Lung microvascular endothelial cell (primary cell): Measurements from ENCODE around the gene CHCHD10. TPM values are rescaled to one million over a fixed set of nuclear protein-coding genes. Genes with fewer than 3 reads are reported as not detected.

Experiments used
- DNase-seq, 2 donors: peaks; one replicate each; pipeline versions ENCODE4 v3.0.0 to v3.0.0-alpha.2; 2010; ENCODE audit warnings: low read depth in 2 of 2
- total RNA-seq: library from RNA; depleted of rRNA; stranded (reverse); fragments of >200 nt; gene quantifications from 2 replicates; pipeline ENCODE4 v1.2.1, GENCODE V29; 2014

Gene CHCHD10
- total RNA-seq, result 5.7 and 10.3 TPM in 2 replicates

- DNase-seq, result peak; percentile 69 to 89
Measured at GRCh38 chr22:23767673-23768548, at the start of gene CHCHD10. TSS of gene CHCHD10 (minus strand) at chr22:23767972. CDS start at chr22:23767874, 98 bp downstream.

GRCh38 chr22:23817146-23817545 is 49.4 kb upstream of the CHCHD10 start:
- DNase-seq, result no peak

DNA sequence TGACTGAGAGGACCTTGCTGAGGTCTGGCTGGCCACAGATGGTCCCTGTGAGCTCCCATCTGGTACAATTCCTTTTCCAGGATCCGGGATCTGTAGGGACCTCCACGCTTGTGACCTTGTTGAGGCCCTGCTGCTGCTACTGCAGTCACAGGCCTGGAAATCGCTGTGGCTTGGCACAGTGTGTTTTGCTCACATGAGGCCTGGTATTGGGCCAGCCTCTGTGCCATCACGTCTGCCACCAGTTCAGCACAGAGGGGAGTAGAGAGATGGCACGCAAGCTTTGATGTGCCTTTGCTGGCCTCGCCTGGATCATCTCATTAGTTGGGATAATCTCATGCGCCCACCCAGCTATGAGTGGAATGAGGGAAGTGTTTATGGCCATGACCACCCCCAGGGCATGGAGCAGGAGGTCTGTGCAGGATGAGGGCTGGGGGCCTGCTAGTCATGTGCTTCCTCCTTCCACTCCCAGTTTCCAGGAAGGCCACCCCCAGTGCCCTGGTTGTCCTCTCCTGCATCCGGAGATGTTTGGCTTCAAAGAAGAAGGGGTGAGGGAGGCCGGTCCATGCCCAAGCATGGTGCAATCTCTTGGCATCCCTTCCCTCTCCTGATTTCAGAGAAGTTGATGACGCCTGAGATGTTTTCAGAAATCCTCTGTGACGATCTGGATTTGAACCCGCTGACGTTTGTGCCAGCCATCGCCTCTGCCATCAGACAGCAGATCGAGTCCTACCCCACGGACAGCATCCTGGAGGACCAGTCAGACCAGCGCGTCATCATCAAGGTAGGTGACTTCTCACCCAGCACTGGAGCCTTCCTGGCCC is 48.6 kb upstream of the CHCHD10 start:
- DNase-seq, result peak in 1 of 2 donors; percentile 31

DNA sequence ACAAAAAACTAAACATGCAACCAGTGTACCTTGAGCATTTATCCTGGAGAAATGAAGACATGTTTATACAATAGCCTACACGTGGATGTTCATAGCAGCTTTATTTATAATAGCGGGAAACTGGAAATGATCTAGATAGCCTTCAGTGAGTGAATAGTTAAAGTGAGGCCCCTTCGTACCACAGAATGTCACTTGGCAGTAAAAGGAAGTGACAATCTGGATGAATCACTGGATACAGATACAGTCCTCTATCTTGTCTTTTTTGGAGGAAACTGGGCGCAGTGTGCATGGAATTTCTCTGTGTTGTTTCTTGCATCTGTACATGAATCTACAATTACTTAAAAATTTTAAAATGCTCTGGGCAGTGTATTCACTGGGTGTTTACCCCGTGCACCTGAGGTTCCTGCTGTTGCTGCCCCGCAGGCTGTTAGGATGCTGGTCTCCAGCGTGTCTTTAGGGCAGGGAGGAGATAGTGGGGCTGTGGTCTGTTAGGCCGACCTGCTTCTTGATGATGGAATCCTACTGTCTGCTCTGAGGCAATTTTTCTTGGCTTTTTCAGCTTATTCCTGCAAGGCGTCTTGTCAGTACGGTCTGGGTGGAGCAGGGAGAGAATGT is 47.9 kb upstream of the CHCHD10 start:
- DNase-seq, result no peak

GRCh38 chr22:23812378-23812777 is 44.6 kb upstream of the CHCHD10 start:
- DNase-seq, result no peak

DNA sequence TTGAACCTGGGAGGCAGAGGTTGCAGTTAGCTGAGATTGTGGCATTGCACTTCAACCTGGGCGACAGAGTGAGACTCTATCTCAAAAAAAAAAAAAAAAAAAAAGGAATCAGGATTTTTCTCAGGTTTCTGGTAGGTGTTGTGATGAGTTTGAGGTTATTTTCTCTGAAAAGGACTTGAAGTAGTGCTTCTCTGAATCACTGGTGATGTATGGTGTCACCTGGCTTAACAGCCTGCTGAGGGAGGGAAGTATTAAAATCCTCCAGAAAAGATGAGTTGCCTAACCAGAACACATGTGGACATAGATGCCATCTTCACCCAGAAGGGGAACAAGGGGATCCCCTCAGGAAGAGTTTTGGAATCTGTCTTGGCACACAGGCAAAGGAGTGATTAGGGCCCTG is 39.1 kb upstream of the CHCHD10 start:
- DNase-seq, result no peak

- no peak for DNase-seq
Measured at GRCh38 chr22:23804781-23805291, 37.1 kb upstream of the CHCHD10 start.

DNA sequence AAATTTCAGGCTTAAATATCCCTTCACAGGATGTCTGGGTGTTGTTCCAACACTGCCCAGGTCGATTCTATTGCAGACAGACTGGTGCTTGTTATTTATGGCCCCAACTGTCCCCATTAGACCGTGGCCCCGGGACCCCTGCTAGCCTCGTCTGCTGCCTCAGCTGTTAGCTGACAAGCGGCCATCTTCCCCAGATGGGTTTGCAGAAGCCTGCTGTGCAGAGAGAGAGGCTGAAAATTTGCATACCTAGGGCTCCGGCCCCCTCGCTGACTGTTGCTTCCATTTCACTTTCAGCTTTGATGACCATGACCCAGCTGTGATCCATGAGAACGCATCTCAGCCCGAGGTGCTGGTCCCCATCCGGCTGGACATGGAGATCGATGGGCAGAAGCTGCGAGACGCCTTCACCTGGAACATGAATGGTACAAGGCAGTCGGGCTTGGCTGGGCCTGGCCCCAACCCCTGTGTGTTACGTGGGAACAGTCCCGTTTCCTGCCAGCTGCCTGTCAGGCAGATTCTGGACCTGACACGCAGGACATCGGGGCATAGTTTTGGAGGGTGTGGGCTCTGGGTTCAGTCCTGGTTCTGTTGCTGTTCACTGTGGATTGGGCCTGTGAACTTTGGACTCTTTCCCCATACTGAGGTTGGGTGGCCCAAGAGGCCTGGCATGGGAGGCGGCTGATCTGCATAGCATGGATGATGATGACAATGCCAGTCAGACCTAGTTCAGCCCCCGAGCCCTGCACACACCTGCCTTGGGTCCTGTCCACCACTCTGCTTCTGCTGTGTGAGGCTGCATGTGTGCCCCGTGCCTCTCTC is 35.4 kb upstream of the CHCHD10 start:
- no peak for DNase-seq

DNA sequence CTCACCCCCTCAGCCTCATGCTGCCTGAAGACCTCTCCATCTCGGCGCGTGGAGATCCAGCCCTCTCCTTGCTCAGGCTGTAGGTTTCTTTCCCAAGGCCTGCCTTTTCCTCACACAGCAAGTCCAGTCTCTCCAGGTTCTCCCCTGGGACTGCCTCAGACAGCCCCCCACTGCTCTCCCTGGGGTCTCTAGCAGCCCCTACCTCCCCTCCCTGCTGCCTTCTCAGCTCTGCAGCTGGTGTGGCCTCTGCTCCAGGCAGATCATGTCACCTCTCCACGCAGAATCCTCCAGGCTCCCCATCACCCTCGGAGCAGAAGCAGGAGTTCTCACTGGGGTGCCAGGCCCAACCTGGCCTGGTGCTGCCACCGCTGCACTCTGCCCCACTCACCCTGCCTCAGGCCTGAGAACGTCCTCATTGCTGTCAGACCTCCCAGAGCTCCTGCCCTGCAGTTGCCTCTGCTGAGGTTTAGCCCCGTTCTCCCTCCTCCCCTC is 34.2 kb upstream of the CHCHD10 start:
- DNase-seq, result no peak

GRCh38 chr22:23801238-23801821 is 33.6 kb upstream of the CHCHD10 start:
- no peak for DNase-seq

DNA sequence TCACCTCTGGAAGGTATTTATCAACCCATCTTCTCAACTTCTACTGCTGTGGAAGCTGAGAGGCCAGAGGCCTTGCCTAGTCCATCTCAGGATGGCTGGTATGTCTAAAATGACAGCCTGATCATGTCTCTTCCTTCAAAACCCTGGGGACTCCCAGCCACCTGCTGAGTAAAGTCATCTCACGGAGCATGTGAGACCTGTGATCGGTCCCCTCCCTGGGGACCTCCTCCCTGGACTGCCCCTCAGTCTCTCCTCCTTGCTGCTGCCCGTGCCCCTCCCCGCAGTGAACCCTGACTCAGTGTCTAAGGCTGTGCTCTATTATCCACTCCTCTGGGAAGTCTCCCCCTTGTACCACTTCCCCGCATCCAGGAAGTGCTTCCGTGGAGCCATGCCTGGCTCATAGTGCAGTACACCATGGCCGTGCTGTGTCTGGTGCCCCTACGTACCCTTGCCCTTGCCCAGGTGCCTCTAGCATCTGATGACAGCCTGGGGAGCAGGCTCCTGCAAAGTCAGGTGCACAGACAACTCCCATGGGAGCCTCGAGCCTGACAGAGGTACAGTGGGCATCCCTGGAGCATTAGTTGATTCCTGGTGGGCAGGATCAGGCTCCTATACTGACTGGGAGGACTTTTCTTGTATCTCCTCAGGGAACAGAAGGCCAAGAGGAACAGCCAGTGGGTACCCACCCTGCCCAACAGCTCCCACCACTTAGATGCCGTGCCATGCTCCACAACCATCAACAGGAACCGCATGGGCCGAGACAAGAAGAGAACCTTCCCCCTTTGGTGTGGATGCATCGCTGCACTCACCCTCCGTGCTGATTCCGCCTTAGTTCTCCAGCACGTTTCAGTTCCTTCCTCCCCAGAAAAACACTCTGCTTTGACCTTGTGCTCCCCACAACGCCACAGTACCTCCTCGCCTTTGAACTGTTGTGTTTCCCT is 32.8 kb upstream of the CHCHD10 start:
- DNase-seq, result no peak

DNA sequence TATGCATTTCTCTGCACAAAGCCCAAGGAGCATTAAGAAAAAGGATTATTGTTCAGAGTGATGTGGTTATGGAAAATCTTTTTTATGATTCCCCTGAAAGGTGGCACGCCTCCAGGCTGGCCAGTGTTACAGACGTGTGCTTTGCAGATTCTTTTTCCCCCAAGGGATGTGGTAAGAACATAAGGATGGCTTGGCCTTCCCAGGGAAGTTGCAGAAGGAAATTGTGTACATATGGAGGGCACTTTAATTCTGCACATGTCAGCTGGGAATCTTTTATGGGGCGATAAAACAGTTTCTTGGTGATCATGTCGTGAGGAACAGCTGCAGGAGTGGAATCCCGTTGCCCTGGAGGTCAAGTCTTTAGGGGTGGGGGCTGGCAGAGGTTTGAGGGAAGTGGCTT is 28.7 kb upstream of the CHCHD10 start:
- no peak for DNase-seq

DNA sequence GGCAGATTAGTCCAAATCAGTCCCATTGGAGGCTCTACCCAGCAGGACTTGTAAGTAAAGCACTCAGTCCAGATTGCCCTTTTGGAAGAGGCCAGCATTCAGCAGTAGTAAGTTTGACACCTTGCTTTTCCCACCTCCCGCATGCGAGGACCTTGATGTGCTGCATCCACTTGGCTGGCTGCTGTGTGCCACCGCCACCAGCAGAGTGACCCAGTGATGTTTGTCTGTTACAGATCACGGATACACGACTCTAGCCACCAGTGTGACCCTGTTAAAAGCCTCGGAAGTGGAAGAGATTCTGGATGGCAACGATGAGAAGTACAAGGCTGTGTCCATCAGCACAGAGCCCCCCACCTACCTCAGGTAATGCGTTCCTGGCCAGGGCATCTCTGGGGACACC is 25.6 kb upstream of the CHCHD10 start:
- no peak for DNase-seq

DNA sequence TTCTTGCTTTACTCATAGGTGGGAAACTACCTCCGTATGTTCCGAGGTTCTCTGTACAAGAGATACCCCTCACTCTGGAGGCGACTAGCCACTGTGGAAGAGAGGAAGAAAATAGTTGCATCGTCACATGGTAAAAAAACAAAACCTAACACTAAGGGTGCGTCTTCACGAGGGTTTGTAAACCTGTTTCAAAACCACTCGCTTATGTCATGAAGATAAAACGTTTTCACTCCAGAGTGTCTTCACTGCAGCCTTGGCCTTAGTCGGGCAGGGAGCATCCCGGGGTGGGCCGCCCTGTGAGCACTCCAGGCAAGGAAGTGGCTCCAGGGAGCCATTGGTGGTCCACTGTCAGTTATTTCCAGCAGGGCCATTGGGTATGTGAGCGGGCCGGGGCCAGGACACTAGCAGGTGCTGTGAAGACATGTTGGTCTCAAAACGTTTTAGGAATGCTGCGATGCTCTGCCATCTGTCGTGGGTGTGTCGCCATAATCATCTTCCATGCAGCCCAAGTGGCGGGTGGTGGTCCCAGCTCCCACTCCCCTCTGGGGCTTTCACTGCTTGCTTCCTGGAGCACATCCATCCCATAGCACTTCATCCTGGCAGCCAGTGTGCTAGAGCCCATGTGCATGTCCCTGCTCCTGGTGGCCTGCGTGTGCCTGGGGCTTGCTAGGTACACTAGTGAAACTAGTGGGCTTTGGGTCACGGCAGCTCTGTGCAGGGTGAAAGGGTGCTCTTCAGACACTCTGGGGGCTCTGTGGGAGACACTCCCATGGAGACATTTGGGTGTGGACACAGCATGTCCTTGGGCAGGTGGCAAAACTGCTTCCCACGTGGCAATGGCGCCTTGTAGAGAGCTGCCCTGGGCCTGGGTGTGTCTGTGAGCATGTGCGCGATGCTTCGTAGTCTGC is 24.2 kb upstream of the CHCHD10 start:
- no peak for DNase-seq

DNA sequence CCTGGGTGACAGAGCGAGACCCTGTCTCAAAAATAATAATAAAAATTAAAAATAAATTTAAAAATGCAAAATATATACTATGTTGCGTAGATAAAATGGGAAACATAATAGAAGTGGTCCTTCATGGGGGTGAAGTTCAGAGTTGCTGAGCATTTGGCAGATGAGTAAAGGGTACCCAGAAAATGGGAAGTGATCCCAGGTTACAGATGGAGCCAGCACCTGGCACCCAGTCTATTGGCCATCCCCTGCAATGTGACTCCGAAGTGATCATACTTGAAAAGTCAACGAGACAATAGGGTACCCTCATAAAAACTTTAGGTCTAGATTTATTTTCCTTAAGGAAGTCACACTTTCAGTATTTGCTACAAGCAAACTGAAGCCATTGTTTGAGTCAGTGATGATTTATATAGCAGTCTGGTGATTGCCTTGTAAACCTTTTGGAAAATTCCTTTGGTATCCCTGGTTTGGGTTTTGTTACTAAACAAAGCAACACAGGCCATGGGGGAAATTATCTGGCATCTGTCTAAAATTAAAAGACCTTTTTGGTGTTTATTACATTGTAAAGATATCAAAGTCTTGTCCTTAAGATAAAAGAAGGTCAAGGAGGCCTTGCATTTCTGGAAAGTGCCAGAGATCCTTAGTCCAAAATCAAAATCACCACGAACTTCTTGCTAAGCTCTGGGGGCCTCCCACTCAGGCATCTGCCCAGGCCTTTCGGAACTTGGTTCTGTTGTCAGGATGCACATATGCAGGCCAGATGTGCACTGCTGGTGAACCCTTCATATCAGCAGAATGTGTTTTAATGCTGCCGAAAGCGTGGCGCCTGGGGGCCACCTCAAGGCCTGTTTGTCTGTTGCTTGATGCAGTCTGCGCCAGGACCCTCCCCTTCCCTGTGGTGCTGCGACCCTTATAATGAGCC is 23.3 kb upstream of the CHCHD10 start:
- DNase-seq, result no peak

- peak in 1 of 2 donors; percentile 16 for DNase-seq
Measured at GRCh38 chr22:23789638-23790037, 21.9 kb upstream of the CHCHD10 start.

DNA sequence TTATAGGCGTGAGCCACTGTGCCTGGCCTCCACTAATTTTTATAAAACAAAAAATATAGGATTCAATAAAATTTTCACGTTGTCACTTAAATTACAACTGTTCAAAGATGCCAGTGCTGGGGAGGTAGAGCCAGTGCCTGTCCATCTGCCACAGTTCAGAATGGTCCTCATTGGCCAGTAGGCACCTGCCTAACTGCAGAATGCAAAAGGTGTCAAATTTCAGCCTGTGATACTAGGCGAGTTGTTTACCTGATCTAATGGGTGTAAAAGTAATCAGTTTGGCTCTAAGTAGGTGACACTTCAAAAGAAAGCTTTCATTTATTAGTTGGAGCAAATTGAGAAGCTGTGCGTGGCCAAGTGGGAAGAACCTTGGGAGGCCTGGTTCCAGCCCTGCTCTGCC is 21.3 kb upstream of the CHCHD10 start:
- DNase-seq, result no peak
